GM19395 (cell line): ENCODE measurements around the gene DOCK3.
A peak's percentile ranks its signal among the peaks of the same experiment; 100 is the strongest.
"Not testable (repeated sequence)": the region's sequence is repeated elsewhere in the genome, so short reads cannot be mapped to it uniquely, and the experiment has no call there.

ENCODE experiments used
- ATAC-seq: cut with Tn5 transposase; IDR thresholded peaks from one replicate; pipeline ENCODE4 v1.9.1; 2021; ENCODE audit warnings: mild to moderate bottlenecking, moderate library complexity; ENCODE audit not compliant: unreplicated experiment

DOCK3 gene

DNA sequence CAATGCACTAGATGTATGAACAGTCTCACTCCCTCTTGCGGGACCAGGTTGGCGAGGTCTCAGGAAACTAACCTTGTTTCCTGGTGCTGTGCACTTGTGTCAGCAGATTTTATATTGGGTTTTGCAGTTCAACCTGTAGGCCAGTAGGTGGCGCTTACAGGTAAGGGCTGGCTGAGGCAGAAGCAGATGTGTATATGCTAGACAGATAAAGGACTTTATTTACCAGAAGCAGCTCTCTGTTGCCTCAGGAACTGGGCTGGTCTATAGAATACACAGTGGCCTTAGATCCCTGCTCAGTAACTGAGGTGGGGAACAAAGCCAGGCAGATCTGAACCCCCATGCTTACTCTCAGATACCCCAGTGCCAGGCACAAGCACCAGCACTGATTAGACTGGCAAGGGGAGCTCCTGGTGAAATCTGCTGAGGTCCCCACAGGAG is 296.8 kb downstream of the DOCK3 start:
- peak; percentile 76 for ATAC-seq

DNA sequence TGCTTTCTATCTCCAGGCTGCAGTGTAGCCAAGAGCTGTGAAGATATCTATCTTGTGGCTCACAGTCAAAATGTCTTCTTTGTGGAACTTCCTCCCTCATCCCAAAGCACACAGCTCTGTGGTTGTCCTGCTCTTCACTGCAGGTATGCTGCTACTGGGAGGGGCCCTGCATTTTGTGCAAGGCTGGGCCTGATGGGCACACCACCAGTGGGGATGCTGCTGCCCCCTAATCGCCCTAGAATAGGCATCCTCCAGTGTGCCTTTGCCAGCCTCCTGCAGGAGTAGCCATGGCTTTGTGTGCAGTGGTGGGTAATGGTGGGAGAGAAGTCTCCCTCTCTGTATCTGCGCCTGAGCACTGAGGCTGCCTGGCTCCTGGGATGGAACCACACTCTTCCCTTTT is 297.3 kb downstream of the DOCK3 start:
- no peak for ATAC-seq

DNA sequence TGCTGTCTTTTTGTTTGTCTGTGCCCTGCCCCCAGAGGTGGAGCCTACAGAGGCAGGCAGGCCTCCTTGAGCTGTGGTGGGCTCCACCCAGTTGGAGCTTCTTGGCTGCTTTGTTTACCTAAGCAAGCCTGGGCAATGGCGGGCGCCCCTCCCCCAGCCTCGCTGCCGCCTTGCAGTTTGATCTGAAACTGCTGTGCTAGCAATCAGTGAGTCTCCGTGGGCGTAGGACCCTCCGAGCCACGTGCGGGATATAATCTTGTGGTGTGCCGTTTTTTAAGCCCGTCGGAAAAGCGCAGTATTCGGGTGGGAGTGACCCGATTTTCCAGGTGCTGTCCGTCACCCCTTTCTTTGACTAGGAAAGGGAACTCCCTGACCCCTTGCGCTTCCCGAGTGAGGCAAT is 303.9 kb downstream of the DOCK3 start:
- ATAC-seq = not testable (repeated sequence)

DNA sequence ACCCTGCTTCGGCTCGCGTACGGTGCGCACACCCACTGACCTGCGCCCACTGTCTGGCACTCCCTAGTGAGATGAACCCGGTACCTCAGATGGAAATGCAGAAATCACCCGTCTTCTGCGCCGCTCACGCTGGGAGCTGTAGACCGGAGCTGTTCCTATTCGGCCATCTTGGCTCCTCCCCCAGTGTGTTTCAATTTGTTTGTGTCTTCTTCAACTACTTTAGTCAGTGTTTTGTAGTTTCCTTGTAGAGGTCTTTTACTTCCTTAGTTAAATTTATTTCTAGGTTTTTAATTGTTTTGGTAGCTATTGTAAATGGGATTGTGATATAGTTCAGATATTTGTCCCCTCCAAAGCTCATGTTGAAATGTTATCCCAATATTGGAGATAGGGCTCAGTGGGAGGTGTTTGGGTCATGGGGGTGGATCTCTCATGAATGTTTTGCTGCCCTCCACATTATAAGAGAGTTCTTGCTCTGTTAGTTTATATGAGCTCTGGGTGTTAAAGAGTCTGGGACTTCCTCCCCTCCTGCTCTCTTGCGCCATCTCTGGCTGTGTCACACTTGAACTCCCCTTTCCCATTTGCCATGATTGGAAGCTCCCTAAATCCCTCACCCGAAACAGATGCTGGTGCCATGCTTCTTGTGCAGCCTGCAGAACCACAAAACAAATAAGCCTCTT is 304.4 kb downstream of the DOCK3 start:
- ATAC-seq = no peak

DNA sequence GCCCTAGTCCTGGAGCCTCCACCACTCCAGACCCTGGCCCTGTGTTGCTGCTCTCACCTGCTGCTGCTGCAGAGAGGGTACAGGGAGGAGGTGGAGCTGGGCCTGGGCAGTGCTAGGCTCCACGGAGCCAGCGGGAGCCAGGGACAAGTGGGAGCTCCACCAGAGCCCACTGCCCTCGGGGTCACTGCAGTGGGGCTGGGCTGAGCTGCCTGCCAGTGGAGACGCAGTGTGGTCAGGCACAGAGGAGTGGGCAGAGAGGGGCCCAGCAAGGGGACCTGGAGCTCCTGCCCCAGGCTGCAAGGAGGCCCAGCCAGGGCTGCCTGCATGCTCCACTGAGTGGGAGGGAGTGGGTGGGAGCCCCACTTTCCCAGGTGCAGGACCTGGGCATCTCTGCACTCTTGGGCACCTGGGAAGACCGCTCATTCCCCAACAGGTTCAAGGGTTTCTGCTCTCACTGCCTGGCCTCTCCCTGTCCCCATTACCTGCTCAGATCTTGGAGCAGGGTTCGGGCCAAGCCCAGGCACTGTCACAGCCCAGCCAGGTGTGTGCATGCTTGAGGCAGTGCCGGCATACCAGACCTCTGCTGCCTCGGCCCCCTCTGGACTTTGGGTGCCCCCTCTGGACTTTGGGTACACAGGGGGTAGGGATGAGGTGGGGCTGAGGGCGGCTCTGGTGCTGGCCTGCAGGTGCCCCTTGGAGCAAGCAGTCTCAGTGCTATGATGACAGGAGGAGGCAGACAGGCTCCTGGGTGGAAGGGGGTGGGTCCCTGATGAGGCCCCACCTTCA is 308.0 kb downstream of the DOCK3 start:
- ATAC-seq = no peak

DNA sequence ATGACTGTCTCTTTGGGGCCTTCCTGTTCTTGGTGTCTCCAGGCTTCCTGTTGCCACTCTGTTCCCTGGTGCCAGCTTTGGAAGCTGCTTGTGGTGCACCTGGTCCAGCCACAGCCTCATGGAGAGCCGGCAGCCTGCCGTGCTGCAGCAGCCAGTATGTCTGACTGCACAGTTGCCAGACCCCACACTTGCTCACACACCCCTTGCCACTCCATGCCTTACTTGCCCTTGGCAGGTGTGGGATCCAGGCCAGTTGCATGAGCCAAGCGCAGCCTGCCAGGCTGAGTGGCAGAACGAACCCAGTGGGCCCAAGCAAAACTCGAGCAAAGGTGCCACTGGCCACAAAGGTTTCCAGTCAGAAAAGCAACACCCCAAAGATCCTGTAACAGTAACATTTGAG is 309.2 kb downstream of the DOCK3 start:
- ATAC-seq = no peak

DNA sequence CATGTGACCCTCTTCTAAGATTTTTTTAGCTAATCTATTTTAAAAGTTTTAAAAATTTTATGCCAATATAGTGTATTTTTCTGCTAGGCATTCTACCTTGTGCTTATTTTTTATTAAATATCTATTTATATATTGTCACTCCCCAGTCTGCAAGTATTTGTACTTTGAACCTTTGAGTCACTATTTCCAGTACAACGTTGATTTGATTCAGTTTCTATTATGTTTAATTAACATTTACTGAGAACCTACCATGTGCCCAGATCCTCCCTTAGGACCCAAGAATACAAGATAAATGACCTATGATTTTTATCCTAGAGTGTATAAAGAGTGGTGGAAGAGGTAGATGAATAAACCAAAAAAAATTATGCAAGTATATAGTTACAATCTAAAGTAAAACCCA is 311.2 kb downstream of the DOCK3 start:
- no peak for ATAC-seq

DNA sequence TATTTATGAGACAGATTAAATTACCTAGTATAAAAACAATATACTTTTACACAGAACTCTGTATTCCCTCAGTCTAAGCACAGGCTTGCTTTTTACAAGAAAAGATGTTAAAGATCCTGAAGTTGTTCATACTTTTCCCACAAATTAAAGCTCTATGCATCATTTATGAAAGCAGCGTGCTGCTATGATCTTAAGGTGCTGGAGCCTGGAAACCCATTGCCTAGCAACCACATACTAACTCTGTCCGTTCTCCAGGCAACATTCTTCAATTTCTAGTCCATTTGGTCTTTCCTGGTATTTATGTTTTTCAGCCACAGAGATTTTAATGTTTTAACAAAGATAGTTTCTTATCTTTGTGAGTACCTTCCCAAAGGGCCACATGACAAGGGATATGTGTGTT is 312.0 kb downstream of the DOCK3 start:
- ATAC-seq = no peak

DNA sequence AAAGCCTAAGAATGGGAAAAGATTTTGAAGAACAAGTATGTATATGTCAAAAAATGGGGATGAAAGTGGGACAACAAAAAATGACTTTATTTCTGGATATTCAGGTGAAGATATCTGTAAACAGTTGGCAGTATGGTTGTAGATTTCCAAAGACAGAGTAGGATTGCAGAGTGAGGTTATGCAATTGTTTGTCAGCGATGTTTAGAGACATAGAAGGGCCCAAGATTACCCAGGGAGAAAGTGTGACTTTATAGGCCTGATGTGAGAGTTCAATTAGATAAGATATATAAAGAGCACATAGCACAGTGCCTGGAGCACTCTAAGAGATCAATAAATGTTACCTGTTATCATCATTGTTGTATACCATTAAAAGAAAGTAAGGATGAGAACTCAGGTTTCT is 319.8 kb downstream of the DOCK3 start:
- no peak for ATAC-seq

DNA sequence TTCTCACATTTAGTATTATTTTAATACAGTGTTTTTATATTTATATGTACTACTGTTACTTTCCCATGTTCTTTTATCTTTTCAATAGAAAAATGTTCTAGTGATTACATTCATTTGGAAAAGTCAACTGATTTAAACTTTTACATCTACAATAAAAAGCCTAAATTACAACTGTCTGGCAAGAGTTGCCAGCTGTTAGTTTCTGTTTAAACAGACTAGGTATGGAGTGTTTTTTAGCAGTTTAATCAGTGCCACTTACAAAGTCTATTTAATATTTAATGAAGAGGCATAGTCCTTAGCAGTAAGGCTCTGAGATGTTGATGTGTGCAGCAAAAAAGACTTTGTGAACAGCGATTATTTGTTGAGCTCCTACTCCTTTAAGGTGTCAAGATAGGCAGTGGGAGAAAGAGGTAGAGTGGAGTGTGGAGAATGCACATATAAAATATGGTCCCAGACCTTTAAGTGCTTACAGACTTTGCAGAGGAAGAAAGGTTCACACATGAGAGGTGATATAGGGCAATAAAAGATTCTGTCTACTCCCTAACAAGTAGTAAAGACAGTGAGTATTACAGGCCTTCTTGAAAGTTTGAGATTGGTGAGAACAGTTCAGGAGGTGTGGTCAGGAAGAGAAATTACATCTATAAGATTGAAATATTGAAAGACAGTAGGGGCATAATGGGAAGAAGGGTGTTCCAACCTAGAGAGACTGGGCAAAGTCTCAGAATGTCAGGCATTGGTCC is 320.5 kb downstream of the DOCK3 start:
- ATAC-seq = no peak

DNA sequence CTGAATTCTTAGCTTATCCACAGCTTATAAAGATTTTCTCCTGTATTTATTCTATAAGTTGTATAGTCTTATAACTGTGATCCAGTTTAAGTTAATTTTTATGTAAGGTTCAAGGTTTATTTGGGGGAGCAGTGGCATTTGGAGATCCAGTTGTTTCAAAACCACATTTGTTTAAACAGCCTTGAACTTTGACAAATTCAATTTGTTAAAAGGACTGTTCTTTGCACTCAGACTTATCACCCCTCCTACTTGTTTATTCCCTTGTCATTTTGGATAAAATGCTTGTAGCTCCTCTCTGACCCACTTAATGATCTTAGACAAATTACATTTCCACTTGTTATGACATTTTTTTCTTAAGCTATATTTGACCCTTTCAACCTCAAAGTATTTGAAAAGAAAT is 327.8 kb downstream of the DOCK3 start:
- no peak for ATAC-seq

DNA sequence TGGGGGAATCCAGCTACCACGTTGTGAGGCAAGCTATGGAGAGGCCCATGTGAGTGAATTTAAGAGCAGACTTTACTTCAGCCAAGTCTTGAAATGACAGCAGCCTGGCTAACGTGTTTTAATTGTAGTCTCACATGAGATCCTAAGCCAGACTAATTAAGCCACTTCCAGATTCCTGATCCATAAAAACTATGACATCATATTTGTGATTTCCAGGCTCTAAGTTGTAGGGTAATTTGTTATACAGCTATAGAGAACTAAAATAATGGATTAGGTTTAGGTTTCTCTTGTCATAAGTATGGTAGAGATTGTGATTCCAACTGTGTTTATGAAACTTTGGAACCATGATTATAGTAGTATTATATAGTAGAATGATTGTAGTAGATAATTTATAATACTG is 329.5 kb downstream of the DOCK3 start:
- ATAC-seq = no peak

DNA sequence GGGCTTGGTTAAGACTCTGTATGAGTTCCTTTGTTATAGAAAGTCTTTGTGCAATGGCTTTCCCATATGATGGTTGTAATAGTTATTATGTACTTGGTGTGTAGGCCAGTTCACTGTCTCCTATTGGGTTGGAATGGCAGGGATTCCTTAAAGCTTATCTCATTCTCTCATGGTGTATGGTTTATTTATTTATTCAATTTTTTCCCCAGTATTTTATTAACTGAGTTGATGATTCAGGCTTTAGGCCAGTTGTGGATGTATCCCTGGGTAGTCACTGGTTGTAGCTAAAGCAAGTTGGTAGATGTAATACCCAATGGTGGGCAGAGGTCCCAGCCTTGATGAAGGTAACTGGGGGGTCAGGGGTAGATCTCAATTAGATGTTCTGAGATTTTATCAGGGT is 349.4 kb downstream of the DOCK3 start:
- ATAC-seq = no peak

DNA sequence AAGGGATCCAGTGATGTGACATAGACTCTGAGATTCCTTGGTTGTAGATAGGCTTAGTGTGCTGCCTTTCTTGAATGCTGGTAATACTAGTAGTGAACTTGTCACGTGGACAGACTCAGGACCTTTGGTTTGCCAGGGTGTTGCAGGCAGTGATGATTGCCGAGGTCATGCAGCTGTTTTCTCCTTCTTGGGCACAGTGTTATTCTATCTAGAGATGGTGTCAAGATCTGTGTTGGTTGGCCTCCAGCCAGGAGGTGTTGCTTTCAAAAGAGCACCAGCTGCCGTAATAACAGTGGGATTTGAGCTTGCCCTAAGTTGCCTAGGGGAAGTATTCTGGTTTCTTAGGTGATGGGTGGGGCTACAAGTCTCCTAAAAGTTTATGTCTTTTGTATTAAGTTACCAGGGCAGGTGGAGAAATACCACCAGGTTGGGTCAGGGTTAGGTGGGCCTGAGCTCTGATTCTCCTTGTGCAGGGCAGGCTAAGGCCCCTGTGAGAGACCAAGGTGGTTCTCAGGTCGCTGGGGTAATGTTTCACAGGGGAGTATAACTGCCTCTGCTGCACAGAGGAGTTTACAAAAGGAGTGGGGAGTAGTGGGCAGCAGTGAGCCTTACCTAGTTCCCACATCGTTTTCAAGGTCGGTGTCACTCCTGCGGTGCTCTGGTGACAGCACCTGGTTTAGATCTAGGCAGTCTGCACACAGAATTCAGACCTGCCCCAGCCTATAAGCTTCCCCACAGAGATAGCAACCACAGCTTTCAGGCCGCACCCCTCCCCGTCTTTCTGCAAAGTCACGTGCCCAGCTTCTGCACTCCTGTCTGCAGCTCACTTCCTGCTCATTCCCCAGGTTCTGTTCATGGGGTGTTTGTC is 350.3 kb downstream of the DOCK3 start:
- peak; percentile 79 for ATAC-seq

DNA sequence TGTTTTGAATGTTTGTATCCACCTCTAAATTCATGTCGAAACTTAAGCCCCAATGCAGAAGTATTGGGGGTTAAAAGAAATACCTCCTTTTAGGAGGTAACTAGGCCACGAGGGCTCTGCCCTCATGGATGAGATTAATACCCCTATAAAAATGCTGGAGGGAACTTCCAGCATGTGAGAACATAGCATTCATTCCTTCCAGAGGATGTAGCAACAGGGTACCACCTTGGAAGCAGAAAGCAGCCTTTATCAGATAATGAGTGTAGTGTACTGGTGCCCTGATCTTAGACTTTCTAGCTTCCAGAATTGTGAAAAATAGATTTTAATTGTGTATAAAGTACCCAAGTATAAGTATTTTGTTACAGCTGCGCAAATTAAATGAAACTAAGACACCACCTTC is 356.9 kb downstream of the DOCK3 start:
- ATAC-seq = no peak

DNA sequence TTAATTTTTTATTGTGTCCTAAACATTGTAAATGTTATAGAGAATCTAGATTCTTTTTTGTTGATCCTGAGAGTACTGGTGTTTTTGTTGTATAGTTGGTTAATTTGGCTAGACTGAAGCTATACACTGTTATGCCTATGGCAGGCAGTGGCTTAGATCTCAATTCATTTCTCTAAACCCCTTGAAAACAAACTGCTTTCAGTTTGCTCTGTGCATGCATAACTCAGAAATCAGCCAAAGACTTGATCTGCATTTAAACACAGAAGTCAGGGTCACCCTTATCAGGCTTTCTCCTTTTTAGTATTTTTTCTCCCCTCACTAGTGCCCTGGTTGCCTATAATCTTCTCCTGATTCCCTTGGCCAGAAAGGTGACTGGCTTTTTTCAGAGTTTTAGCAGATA is 360.9 kb downstream of the DOCK3 start:
- ATAC-seq = no peak

DNA sequence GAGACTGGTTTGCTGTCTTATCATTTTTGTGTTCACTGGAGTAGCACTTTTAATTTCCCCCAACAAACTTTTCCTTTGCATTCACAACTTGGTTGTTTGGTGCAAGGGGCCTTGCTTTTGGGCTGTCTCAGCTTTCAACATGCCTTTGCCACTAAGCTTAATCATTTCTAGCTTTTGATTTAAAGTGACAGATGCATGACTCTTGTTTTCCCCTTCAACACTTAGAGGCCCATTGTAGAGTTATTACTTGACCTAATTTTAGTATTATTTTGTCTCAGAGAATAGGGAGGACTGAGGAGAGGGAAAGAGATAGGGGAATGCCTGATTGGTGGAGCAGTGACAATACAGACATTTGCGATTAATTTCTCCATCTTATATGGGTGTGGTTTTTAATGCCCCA is 370.3 kb downstream of the DOCK3 start:
- ATAC-seq = no peak

DNA sequence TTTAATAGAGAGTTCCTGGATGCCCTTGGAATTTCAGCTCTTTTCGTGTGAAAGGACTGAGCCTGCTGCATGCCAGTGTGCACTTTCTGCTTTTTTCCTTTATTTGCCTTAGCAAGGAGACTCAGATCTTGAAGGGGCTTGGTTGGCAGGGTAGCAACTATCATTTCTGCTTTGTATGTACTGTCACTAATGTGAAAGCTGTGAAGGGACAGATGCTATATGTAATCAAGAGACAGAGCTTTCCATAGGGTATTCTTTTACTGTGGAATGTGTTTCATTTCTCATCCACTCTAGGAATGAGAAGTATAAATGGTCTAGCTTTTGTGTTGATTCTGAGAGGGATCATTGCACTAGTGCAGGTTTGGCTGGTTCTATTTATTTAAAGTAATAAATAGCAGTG is 377.8 kb downstream of the DOCK3 start:
- no peak for ATAC-seq

DNA sequence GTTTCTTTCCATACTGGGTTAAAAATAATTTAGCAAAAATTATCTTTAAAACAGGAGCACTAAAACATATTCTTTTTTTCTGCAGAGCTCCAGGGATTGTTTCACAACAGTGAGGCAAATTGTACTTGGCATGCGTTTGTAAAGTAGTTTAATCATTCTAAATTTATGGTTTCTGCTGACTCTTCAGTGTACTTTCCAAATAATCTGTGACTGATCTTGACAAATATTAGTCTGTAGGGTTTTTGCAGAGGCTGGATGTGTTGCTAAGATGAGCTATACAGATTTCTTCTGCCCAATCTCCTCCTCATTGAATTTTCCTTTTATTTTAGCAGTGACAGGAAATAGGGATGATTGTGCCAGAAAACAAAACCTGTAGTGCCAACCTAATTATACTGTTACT is 382.4 kb downstream of the DOCK3 start:
- ATAC-seq = no peak

DNA sequence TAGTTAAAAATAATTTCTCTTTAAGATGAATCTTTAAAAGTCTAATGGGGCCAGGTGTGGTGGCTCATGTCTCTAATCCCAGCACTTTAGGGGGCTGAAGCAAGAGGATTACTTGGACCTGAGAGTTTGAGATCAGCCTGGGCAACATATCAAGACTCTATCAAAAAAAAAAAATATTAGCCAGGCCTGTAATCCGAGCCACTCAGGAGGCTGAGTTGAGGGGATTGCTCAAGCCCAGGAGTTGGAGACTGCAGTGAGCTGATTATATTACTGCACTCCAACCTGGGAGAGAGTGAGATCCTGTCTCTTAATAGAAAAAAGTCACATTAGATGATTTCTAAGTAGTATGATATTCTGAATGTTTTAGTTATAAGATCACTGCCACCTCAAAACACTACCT is 388.3 kb downstream of the DOCK3 start:
- ATAC-seq = no peak

DNA sequence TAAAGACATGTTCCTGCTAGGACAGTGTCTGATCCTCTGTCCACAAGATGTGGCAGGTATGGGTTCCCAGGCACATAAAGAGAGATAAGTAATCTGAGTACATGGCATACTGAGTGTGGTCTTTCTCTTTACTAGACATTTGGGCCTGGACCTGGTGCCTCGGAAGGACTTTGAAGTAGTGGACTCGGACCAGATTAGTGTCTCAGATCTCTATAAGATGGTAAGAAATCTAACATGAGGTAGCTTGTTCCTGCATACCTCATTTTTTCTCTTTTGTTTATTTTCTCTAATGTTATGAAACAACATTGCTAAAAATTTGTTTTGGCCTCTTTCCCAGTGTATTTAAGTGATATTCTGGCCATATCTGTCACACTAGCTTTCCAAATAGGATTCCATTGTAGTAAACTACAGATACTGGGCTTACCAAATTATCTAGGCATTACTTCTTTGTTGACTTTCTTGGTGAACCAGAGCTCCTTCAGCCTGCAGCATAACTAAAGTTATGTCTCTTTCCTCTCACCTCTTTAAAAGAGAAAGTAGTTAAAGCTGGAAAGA is 400.6 kb downstream of the DOCK3 start:
- ATAC-seq = no peak
